ENCODE data around the gene SPOCK2.

SPOCK2 gene

DNA sequence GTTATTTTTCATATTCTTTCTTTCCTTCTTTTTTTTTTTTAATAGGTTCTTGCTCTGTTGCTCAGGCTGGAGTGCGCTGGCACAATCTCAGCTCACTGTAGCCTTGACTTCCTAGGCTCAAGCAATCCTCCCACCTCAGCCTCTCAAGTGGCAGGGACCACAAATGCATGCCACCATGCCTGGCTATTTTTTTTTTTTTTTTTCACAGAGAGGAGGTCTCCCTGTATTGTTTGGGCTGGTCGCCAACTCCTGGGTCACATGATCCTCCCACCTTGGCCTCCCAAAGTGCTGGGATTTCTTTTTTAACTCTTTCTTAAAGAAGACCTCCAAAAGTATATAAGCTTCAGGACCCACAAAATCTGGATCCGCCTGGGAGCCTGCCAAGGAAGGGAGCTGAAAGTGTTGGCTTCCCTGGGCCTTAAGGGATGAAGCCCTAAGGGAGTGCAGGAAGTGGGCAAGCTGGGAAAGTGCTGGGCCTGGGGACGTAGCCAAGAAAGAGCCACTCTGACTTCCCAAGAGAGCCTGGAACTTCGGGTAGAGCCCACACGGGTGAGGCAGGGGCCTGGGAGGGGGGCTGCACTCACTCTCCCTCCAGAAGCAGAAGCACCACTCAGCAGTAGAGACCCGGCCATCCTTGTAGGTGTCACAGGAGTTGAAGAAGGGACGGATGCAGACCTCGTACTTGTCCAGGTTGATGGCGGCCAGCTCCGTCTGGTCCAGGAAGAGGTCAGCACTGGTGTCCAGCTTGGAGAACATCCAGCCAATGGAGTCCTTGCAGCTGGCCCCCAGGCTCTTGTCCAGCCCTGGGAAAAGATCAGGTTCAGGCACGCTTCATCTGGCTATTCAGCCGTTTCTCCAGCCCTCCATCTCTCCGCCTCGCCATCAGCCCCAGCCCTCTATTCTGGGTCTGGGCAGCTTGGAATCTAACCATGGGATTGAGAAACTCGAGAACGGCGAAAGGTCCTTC lies 21.8 kb downstream of the SPOCK2 start:
- H3K9me3 ChIP-seq (ENCODE audit: low read depth, low read length), result no peaks in the 10 kb centered on the region
- no peak for DNase-seq (ENCODE audit: low read depth, low spot score)
- H3K36me3 ChIP-seq (ENCODE audit: insufficient read depth, low read length), result no peaks in the 10 kb centered on the region
- no peak overlapping the region for H3K4me3 ChIP-seq
- H3K27ac ChIP-seq, result no peak overlapping the region
- TF ChIP-seq POLR2AphosphoS5 (IDR thresholded peaks at IDR 0.05; ENCODE audit: borderline replicate concordance, low read depth, low read length) (no peak), EZH2 (IDR thresholded peaks at IDR 0.05) (no peak), FOXP2 (optimal IDR thresholded peaks at IDR 0.05; ENCODE audit: control extremely low read depth, extremely low read length, insufficient read depth) (no peak)
- no peak overlapping the region for H3K9ac ChIP-seq (ENCODE audit: insufficient read length)

DNA sequence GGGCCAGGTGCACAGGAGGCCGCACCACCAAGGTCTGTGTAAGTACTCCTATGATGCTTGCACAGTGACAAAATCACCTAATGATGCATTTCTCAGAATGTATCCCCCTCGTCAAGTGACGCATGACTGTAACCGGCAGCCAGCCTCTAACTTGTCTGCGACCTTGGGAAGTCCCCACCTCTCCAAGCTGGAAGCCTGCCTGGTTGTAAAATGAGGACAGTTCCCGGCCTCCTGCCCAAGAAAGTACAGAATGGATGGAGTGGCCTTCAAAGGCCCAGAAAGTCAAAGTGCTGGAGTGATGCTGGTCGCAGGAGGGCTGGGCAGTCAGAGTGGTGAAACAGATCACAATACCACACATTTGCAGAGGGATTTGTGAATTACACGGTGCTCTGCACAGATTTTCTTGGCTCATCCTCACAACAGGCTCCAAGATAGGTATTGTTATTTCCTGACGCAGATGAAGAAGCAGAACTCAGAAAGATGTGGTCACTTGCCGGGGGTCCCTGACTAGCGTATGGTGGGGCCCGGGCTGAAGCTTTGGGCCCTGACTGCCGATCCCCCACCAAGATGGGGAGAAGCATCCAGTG lies 22.8 kb downstream of the SPOCK2 start:
- no peaks in the 10 kb centered on the region for H3K36me3 ChIP-seq (ENCODE audit: insufficient read depth, low read length)
- no peak for DNase-seq (ENCODE audit: low read depth, low spot score)
- TF ChIP-seq EZH2 (IDR thresholded peaks at IDR 0.05) (no peak), FOXP2 (optimal IDR thresholded peaks at IDR 0.05; ENCODE audit: control extremely low read depth, extremely low read length, insufficient read depth) (no peak), POLR2AphosphoS5 (IDR thresholded peaks at IDR 0.05; ENCODE audit: borderline replicate concordance, low read depth, low read length) (no peak)
- no peak overlapping the region for H3K27ac ChIP-seq
- H3K9me3 ChIP-seq (ENCODE audit: low read depth, low read length), result no peaks in the 10 kb centered on the region
- no peak overlapping the region for H3K4me3 ChIP-seq
- H3K9ac ChIP-seq (ENCODE audit: insufficient read length), result no peak overlapping the region

DNA sequence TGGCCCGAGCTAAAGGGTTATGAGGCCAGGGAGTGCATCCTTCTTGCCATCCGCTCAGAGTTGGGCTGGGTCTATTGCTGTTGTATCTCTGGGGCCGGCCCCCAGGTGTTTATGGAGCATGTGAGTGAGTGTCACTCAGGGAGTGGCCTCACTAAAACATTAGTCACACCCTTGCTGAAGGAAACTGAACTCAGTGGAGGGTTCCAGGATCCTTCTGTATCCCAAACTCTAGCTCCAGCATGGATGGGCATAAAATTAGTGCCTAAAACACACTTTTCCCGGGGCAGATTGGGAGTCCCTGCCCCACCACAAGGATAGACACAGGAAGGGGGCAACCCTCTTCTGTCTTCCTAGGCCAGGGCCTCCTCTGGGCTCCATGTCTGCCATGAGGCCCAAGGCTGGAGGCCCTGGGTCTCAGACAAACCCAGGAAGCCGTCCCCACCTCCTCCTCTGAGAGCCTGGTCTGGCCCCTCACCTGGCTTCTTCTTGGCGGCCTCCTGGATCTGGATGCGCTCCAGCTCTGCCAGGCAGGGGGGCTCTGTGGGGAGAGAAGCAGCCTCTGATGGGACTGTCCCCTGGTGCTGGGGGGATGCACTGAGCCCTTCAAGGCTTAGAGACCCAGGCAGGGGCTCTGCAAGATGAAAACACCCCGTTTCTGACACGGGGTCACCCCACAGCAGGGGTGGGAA lies 24.5 kb downstream of the SPOCK2 start:
- Histone ChIP-seq H3K9me3 (ENCODE audit: low read depth, low read length) (no peaks in the 10 kb centered on the region), H3K9ac (ENCODE audit: insufficient read length) (no peak overlapping the region), H3K27ac (no peak overlapping the region), H3K36me3 (ENCODE audit: insufficient read depth, low read length) (no peaks in the 10 kb centered on the region), H3K4me3 (no peak overlapping the region)
- no peak for DNase-seq (ENCODE audit: low read depth, low spot score)
- TF ChIP-seq EZH2 (IDR thresholded peaks at IDR 0.05), result no peak
- TF ChIP-seq FOXP2 (optimal IDR thresholded peaks at IDR 0.05; ENCODE audit: control extremely low read depth, extremely low read length, insufficient read depth), result no peak
- no peak for TF ChIP-seq POLR2AphosphoS5 (IDR thresholded peaks at IDR 0.05; ENCODE audit: borderline replicate concordance, low read depth, low read length)

DNA sequence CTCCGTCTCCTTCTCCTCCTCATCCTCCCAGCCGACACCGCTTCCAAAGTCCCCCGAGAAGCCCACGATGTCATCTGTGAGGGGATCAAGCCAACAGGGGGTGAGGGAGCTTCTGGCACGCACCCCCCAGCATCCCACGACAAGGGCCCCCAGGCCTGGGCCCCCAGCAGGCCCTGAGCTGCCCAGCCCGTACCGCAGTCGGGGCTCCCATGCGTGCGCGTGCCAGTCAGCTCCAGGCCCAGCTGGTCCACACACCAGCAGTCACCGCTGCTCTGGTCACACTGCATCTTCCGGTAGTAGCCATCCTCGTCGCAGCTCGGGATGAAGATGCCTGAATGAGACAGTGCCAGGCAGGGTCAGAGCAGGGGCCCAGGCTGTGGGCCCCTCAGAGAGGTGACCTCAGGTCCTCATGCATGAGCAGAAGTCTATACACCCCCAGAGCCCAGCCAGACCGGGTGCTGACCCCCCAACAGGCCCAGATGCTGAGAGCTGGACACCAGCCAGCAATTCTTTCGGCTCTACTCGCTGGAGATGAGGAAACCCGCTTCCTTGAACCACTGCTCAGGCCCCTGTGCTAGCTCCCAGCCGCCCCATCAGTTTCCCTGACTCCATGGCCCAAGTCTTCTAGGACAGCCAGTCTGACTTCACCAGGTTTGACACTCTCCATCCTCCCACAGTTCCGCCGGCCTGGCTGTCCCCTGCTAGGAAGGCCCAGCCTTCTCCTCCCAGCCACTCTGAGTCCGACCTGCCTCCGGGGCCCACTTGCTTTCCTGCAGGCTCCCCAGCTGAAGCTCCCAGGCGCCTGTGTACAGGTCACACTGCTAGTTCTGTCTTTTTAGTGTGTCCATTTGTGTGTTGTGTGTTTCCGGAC lies 25.3 kb downstream of the SPOCK2 start:
- no peaks in the 10 kb centered on the region for H3K9me3 ChIP-seq (ENCODE audit: low read depth, low read length)
- H3K27ac ChIP-seq, result no peak overlapping the region
- H3K36me3 ChIP-seq (ENCODE audit: insufficient read depth, low read length), result no peaks in the 10 kb centered on the region
- H3K9ac ChIP-seq (ENCODE audit: insufficient read length), result no peak overlapping the region
- TF ChIP-seq EZH2 (IDR thresholded peaks at IDR 0.05) (no peak), FOXP2 (optimal IDR thresholded peaks at IDR 0.05; ENCODE audit: control extremely low read depth, extremely low read length, insufficient read depth) (no peak), POLR2AphosphoS5 (IDR thresholded peaks at IDR 0.05; ENCODE audit: borderline replicate concordance, low read depth, low read length) (no peak)
- no peak for DNase-seq (ENCODE audit: low read depth, low spot score)
- no peak overlapping the region for H3K4me3 ChIP-seq

DNA sequence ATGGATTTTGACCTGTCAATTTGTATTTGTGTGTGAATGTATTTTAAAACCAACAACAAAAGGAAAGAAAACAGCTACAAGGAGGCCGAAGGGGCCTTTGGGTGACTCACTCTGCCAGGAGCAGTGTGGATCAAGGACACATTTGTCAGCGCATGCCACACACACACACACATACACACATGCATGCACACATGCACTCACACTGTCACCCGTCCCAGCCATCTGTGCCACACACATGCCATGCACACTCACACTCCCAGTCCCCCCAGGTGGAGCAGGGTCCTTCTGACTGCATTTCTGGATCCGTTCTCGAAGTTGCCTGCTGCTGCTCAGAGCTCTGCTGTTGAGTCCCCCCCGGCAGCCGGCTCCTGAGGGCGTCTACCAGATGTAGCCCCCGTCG lies 26.0 kb downstream of the SPOCK2 start:
- Histone ChIP-seq H3K36me3 (ENCODE audit: insufficient read depth, low read length) (no peaks in the 10 kb centered on the region), H3K9ac (ENCODE audit: insufficient read length) (no peak overlapping the region), H3K9me3 (ENCODE audit: low read depth, low read length) (no peaks in the 10 kb centered on the region), H3K4me3 (no peak overlapping the region), H3K27ac (no peak overlapping the region)
- TF ChIP-seq FOXP2 (optimal IDR thresholded peaks at IDR 0.05; ENCODE audit: control extremely low read depth, extremely low read length, insufficient read depth) (no peak), EZH2 (IDR thresholded peaks at IDR 0.05) (no peak), POLR2AphosphoS5 (IDR thresholded peaks at IDR 0.05; ENCODE audit: borderline replicate concordance, low read depth, low read length) (no peak)
- DNase-seq (ENCODE audit: low read depth, low spot score), result no peak

DNA sequence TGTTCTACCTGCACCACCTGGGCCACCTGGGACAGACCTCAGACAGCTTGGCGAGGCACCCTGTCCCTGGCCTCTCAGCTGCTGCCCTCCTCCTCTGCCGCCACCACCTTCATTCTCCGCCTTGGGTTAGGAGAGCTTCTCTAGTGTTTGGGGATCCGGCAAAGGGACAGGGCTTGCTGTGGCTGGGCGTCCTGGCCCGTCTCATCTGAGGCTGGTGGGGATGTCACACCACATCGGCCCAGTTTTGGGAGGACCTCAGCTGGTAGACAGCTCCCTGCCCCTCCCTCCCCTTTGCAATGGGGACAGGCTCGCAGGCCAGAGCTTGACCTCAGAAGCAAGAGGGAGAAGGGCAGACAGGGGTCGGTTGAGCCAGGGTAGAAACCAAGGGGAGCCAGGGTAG lies 26.4 kb downstream of the SPOCK2 start:
- TF ChIP-seq POLR2AphosphoS5 (IDR thresholded peaks at IDR 0.05; ENCODE audit: borderline replicate concordance, low read depth, low read length) (no peak), FOXP2 (optimal IDR thresholded peaks at IDR 0.05; ENCODE audit: control extremely low read depth, extremely low read length, insufficient read depth) (no peak), EZH2 (IDR thresholded peaks at IDR 0.05) (no peak)
- Histone ChIP-seq H3K36me3 (ENCODE audit: insufficient read depth, low read length) (no peaks in the 10 kb centered on the region), H3K9me3 (ENCODE audit: low read depth, low read length) (no peaks in the 10 kb centered on the region), H3K4me3 (no peak overlapping the region), H3K27ac (no peak overlapping the region), H3K9ac (ENCODE audit: insufficient read length) (no peak overlapping the region)
- DNase-seq (ENCODE audit: low read depth, low spot score), result no peak

DNA sequence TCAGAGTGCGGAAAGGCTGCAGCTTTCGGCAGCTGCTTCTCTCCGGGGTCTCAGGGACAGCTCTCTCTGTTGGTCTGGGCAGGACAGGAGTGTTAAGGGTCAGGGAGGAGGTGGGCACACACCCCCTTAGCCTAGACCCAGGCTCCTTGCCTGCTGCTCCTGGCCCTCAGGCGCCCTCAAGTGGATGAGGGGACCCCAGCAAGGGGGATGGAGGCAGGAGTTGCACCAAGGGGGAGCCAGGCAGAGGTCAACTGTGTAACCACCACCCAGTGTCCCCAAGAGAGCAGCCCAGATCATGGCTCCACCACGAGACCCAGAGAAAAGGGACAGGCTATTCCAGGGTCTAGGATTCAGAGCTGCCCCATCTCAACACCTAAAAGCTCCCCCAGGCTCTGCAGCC lies 26.9 kb downstream of the SPOCK2 start:
- Histone ChIP-seq H3K9me3 (ENCODE audit: low read depth, low read length) (no peaks in the 10 kb centered on the region), H3K36me3 (ENCODE audit: insufficient read depth, low read length) (no peaks in the 10 kb centered on the region), H3K9ac (ENCODE audit: insufficient read length) (no peak overlapping the region), H3K4me3 (no peak overlapping the region), H3K27ac (no peak overlapping the region)
- TF ChIP-seq FOXP2 (optimal IDR thresholded peaks at IDR 0.05; ENCODE audit: control extremely low read depth, extremely low read length, insufficient read depth) (no peak), POLR2AphosphoS5 (IDR thresholded peaks at IDR 0.05; ENCODE audit: borderline replicate concordance, low read depth, low read length) (no peak), EZH2 (IDR thresholded peaks at IDR 0.05) (no peak)
- DNase-seq (ENCODE audit: low read depth, low spot score), result no peak

All from SK-N-MC (cell line).